PFSK-1 (cell line): Measurements from ENCODE around the gene TMEM255B. TPM values are rescaled to one million over a fixed set of nuclear protein-coding genes. Genes with fewer than 3 reads are reported as not detected.

ENCODE experiments used
- FOXP2 ChIP-seq: optimal IDR thresholded peaks from 2 replicates; pipeline ENCODE3; 2011; ENCODE audit warnings: borderline replicate concordance, control low read depth, inconsistent platforms; ENCODE audit not compliant: insufficient read depth; ENCODE audit errors: extremely low read length, extremely low read depth
- POLR2AphosphoS5 ChIP-seq: IDR thresholded peaks from 2 replicates; pipeline ENCODE4 v1.6.1; 2012; ENCODE audit warnings: low read depth, mild to moderate bottlenecking, control low read depth, low read length, moderate library complexity
- SIN3A ChIP-seq: IDR thresholded peaks from 2 replicates; pipeline ENCODE4 v1.6.1; 2012; ENCODE audit warnings: mild to moderate bottlenecking, low read length, moderate library complexity, borderline replicate concordance; ENCODE audit not compliant: insufficient read depth
- TAF1 ChIP-seq: IDR thresholded peaks from 2 replicates; pipeline ENCODE4 v1.6.1; 2012; ENCODE audit warnings: low read length, control low read depth, borderline replicate concordance; ENCODE audit not compliant: insufficient read depth
- polyA plus RNA-seq: library from polyadenylated mRNA; unstranded; fragments of >200 nt; gene quantifications from one replicate; pipeline ENCODE4 v1.2.1, GENCODE V29; 2012; ENCODE audit warnings: low read depth, missing spikeins; ENCODE audit not compliant: insufficient read length
- TF ChIP-seq, protein P1 (sequence below), 2 experiments: IDR thresholded peaks; 2 replicates each; pipeline versions ENCODE4 v1.6.1 to v1.8.0; 2011 to 2012; ENCODE audit warnings: low read depth in 2 of 2, low read length in 2 of 2, control low read depth in 1 of 2, inconsistent platforms in 1 of 2, mild to moderate bottlenecking in 1 of 2, moderate library complexity in 1 of 2; ENCODE audit not compliant: insufficient read depth in 1 of 2

TMEM255B gene
- 0.53 TPM for polyA plus RNA-seq

DNA sequence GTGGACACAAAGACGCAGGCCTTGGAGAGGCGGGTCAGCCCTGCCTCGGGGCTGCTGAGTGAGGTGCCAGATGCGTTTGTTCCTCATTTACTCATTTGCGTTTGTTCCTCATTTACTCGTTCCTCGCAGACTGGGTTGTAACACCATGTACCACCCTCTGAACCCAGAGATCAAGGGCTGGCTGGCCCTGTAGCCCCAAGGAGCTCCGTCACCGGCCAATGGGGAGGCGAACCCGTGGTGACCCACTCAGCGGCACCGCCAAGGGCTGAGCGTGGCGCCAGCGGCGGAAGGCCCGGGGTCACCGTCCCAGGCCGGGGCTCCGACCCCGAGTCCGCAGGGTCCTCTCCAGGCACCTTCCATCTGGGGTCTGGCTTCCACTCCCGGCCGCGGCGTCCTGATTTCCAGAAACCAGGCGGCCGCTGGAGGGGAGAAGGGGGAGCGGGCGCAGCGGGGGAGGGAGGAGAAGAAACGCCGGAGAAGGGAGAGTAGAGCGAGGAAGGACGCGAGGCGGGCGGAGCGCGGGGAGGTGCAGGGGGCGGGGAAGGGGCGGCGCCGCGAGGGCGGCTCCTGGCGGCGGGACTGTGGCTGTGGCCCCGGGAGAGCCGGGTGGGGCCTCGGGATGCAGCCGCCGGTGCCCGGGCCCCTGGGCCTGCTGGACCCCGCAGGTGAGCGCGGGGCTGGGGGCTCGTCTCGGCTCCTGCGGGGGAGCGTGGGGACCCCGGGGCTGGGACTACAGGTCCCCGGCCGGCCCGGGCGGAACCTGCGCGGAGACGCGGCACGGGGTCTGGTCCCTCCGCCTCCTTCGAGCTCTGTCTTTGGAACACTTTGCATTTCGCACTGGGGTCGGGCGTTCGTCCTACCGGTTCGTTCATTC lies at the start of gene TMEM255B:
Gene TMEM255B, plus strand, starts transcription at position 576 of the 874 bp plus-strand sequence. Its CDS starts 44 bp downstream, at position 620.
- TF ChIP-seq FOXP2 (peak; percentile 10), SIN3A (no peak)

- TF ChIP-seq, protein P1, sequence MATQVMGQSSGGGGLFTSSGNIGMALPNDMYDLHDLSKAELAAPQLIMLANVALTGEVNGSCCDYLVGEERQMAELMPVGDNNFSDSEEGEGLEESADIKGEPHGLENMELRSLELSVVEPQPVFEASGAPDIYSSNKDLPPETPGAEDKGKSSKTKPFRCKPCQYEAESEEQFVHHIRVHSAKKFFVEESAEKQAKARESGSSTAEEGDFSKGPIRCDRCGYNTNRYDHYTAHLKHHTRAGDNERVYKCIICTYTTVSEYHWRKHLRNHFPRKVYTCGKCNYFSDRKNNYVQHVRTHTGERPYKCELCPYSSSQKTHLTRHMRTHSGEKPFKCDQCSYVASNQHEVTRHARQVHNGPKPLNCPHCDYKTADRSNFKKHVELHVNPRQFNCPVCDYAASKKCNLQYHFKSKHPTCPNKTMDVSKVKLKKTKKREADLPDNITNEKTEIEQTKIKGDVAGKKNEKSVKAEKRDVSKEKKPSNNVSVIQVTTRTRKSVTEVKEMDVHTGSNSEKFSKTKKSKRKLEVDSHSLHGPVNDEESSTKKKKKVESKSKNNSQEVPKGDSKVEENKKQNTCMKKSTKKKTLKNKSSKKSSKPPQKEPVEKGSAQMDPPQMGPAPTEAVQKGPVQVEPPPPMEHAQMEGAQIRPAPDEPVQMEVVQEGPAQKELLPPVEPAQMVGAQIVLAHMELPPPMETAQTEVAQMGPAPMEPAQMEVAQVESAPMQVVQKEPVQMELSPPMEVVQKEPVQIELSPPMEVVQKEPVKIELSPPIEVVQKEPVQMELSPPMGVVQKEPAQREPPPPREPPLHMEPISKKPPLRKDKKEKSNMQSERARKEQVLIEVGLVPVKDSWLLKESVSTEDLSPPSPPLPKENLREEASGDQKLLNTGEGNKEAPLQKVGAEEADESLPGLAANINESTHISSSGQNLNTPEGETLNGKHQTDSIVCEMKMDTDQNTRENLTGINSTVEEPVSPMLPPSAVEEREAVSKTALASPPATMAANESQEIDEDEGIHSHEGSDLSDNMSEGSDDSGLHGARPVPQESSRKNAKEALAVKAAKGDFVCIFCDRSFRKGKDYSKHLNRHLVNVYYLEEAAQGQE (IDR thresholded peaks at IDR 0.05; ENCODE audit: insufficient read depth in 1 of 2, low read depth in 2 of 2, low read length in 2 of 2), result no peak
- TF ChIP-seq SIN3A, result no peak
- TF ChIP-seq TAF1, result no peak
- TF ChIP-seq POLR2AphosphoS5, result no peak
- no peak for TF ChIP-seq FOXP2
Measured at GRCh38 chr13:113722921-113723320, 36.1 kb upstream of the TMEM255B start.

- no peak for TF ChIP-seq POLR2AphosphoS5
Measured at GRCh38 chr13:113723410-113724015, 35.5 kb upstream of the TMEM255B start.

- TF ChIP-seq SIN3A, result no peak
- no peak for TF ChIP-seq TAF1
- TF ChIP-seq POLR2AphosphoS5, result no peak
- TF ChIP-seq, protein P1 (IDR thresholded peaks at IDR 0.05; ENCODE audit: insufficient read depth in 1 of 2, low read depth in 2 of 2, low read length in 2 of 2), result no peak
- no peak for TF ChIP-seq FOXP2
Measured at GRCh38 chr13:113724016-113724758, 34.8 kb upstream of the TMEM255B start.

DNA sequence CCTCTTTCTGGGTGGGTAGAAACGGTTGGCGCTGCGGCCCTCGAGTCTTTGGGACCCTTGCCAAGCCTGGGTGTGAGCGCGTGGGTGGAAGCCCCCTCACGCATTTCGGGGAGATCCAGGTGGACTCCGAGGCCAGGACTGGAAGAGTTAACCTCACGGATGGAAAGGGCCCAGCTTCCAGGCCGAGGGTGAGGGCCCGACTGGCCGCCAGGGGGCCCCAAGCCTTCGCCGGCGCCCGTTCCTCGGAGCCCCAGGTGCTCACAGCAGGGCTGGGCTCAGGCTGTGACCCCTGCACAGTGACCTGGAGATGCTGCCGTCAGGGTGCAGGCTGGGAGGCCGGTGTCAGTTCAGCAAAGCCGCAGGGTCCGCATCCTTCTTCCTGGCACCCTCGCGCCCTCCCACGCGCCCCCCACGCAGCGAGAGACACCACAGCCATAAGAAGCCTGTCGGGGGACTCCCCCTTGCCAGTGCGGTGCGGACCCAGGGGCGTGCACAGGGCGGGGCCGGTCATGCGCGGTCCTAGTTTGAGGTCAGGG lies 34.2 kb upstream of the TMEM255B start:
- TF ChIP-seq POLR2AphosphoS5 (no peak), SIN3A (no peak), TAF1 (no peak), FOXP2 (no peak)
- TF ChIP-seq, protein P1 (IDR thresholded peaks at IDR 0.05; ENCODE audit: insufficient read depth in 1 of 2, low read depth in 2 of 2, low read length in 2 of 2), result no peak
